HG03095 (cell line): ENCODE data around the gene VSIR.

Source experiments
- ATAC-seq: cut with Tn5 transposase; IDR thresholded peaks from one replicate; pipeline ENCODE4 v1.9.1; 2021; ENCODE audit warnings: moderate library complexity; ENCODE audit not compliant: unreplicated experiment

The VSIR gene

GRCh38 chr10:71715860-71716259 lies 57.5 kb downstream of the VSIR start:
- ATAC-seq = no peak

GRCh38 chr10:71715026-71715425 lies 58.3 kb downstream of the VSIR start:
- ATAC-seq = no peak

DNA sequence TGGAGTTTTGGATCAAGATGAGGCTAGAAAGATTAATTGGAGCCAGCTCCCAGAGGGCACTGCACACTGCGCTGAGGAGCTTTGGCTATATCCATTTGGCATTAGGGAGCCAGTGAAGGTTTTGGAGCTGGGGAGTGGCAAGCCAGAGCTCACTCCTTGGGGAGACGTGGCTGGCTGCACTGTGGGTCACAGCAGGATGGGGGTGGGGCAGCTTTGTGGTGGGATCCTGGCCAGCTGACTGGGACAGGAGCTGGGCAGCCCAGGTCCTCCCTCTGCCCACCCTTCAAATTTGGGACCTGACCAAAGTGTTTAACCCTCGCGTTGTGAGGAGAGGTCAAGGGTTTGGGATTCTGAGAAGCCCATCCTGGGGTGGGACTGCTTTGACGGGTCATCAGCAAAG lies 58.7 kb downstream of the VSIR start:
- ATAC-seq = no peak

DNA sequence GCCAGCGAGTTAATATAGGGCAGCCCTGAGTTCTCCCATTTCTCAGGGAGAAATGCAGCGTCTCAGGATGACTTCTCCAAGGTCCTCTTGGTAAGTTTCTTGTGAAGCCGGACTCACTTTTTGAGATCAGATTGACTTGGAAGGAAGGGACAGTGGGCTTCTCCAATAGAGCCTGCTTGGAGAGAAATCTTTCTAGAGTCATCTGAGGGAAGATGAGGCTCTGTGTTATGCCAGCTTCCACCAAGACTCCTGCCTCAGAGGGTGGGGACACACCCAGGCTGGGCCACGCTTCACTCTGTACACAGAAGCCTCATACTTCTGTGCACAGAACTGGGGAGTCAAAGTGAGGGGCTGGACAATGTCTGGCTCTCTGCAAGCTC lies 59.3 kb downstream of the VSIR start:
- no peak for ATAC-seq

DNA sequence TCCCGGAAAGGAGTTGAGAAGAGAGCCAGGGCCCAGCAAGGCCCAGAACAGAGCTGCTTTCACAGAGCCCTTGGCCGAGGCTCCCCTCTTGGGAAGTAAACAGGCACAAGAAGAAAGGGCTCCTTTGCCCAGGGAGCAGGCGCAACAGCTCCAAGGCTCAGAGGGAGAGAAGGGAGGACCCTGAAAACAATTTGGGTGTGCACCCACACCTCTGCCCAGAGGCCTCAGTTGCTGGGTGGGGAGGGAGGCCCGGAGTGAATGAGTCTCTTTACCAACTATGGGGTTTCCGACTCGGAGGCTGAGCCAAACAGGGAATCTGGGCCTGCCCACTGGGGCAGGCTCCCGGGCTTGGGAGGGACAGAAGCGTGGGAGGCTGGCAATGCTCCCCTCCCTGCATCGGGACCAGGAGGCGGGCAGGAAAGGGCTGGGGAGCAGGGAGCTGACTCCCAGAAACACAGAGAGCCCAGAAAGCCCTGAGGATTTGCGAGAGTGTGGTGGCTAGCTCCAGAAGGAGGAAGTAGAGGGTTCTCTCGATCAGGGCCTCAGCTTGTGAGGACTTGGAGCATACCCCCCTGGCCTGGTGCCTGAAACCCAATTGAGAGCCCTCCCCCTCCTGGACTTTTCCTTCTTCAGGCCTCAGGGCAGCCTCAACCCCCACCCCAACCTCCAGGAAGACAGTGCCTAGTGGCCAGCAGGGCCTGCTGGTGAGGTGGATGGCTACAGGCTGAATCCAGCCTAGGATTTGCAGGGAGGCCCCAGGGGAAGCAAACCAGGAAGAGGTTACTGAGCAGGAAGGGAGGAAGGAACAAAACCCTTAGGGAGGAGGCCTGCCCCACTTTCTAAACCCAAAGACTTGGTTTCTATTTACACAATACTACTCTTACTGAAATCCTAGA lies 59.9 kb downstream of the VSIR start:
- no peak for ATAC-seq

DNA sequence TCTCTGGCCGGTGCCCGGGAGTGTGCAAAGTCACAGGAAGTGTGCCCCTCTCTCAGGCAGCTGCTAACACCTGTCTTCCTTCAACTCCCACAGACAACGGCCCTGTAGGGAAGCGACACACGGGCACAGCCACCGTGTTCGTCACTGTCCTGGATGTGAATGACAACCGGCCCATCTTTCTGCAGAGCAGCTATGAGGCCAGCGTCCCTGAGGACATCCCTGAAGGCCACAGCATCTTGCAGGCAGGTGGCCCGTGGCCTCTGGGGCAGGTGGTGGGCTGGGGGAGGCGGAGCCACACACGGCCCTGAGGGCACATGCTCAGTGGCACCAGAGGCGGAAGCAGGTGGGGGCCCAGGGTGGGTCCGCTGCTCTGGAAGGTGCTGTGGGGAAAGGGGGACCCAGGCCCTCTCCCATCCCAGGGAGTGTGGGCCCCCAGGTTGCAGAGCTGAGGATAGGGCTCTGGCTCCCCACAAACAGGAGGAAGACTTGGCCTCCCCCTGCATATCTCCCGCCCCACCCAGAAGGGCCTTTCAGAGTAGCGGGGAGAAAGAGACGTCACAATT lies 60.7 kb downstream of the VSIR start:
- ATAC-seq = no peak

GRCh38 chr10:71712170-71712569 lies 61.1 kb downstream of the VSIR start:
- no peak for ATAC-seq

GRCh38 chr10:71711052-71711623 lies 62.2 kb downstream of the VSIR start:
- ATAC-seq = no peak

GRCh38 chr10:71710519-71710918 lies 62.8 kb downstream of the VSIR start:
- ATAC-seq = no peak

GRCh38 chr10:71708897-71709882 lies 64.1 kb downstream of the VSIR start:
- ATAC-seq = no peak

DNA sequence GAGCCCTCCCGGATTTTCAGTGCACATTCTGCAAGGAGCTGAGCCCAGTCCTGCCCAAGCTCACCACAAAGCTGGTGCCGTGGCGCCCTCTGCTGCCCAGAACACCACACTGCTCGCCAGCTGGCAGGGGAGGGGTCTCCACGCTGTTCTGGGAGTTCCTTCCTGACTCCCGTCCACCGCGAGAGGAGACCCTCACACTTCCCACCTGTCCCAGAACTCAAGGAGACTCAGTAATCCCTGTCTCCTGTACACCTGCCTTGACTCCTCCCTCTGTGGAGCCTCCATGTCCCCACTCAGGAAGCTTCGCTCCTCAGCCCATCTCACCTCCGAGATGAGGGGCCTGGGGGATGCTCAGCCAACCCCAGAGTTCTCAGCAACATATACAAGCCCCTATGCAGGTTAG lies 65.0 kb downstream of the VSIR start:
- ATAC-seq = no peak

- no peak for ATAC-seq
Measured at GRCh38 chr10:71707240-71707789, 66.0 kb downstream of the VSIR start.

GRCh38 chr10:71706216-71707121 lies 66.9 kb downstream of the VSIR start:
- no peak for ATAC-seq

DNA sequence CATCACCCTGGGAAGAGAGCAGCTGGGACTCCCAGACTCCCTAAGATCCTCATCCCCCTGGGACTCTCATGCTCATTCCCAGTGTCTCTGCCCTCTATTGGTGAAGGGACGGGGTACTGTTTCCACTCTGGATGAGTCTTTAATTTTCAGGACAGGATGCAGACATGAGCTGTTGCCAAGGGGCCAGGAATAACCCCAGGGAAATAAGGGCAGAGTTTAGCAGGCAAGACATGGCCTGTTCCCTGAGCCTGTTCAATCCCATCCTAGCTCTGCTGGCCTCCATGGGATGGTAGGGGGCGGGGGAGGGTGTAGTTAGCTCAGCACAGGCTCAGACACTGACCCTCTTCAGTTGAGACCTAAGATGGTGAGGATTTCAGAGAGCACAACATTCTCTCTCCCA lies 67.7 kb downstream of the VSIR start:
- ATAC-seq = no peak

DNA sequence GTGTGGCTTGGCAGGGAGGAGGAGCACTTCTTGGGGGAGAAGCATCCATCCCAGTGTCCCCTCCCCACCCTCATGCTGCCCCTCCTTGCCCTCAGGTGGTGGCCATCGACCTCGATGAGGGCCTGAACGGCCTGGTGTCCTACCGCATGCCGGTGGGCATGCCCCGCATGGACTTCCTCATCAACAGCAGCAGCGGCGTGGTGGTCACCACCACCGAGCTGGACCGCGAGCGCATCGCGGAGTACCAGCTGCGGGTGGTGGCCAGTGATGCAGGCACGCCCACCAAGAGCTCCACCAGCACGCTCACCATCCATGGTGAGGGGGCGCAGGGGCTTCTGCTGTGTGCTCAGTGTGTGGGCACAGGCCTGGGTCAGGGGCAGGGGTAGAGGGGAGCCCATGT lies 68.5 kb downstream of the VSIR start:
- no peak for ATAC-seq

GRCh38 chr10:71703577-71703976 lies 69.7 kb downstream of the VSIR start:
- ATAC-seq = no peak

- no peak for ATAC-seq
Measured at GRCh38 chr10:71701496-71702132, 71.7 kb downstream of the VSIR start.

DNA sequence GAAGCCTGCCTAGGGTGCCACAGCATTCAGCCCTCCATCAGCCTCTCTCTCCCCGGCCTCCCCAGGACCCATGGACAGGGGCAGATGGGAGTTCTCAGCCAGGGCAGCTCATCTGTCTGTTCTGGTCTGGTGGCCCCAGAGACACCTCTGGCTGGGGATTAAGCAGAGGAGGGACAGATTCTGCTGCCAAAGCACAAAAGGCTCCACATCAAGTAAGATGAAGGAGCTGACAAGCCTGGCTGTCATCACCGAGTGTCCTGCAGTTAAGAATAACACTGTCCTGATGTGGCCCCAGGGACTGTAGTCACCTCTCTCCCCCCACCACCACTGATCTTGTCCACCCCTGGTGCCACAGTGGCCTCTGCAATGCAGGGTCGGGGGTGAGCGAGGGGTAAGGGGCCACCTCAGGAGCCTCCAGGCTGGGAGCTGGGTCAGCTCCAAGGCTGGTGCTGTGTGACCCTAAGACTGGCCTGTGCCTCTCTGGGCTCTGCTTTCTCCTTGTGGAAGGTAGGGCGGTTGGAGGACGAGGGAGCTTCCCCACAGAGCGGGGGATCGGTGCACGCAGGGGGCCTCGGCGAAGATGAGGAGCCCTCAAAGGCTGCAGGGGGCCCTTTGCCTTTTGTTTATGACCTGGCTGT lies 72.5 kb downstream of the VSIR start:
- no peak for ATAC-seq

- no peak for ATAC-seq
Measured at GRCh38 chr10:71698737-71699136, 74.6 kb downstream of the VSIR start.
